Effector memory CD8-positive, alpha-beta T cell (primary cell): ENCODE results near the gene DPH3.
A peak's percentile ranks its signal among the peaks of the same experiment; 100 is the strongest.

Experiments
- ATAC-seq: fragments of 150-1000 bp; cut with Tn5 transposase; replicated peaks from 2 replicates; pipeline ENCODE4 v1.10.0; 2021; ENCODE audit warnings: mild to moderate bottlenecking, moderate library complexity
- DNase-seq, 3 experiments: peaks; one replicate each; pipeline ENCODE4 v3.0.0; 2021
- H3K27ac Mint-ChIP-seq, 2 donors: one replicate each; pipeline ENCODE4 v1.8.0; 2022; ENCODE audit warnings: mild to moderate bottlenecking in 2 of 2, mixed read lengths in 2 of 2, moderate library complexity in 2 of 2
- H3K27me3 Mint-ChIP-seq, 2 donors: one replicate each; pipeline ENCODE4 v1.8.0; 2022; ENCODE audit warnings: mixed read lengths in 2 of 2
- H3K36me3 Mint-ChIP-seq: one replicate; pipeline ENCODE4 v1.8.0; 2022; ENCODE audit warnings: mild to moderate bottlenecking, moderate library complexity, mixed read lengths; ENCODE audit not compliant: insufficient read depth
- H3K4me1 Mint-ChIP-seq, 2 donors: one replicate each; pipeline ENCODE4 v1.8.0; 2022; ENCODE audit warnings: low read depth in 2 of 2, mixed read lengths in 2 of 2
- H3K4me3 Mint-ChIP-seq, 2 donors: one replicate each; pipeline ENCODE4 v1.8.0; 2022; ENCODE audit warnings: mild to moderate bottlenecking in 2 of 2, mixed read lengths in 2 of 2, moderate library complexity in 2 of 2
- H3K9me3 Mint-ChIP-seq, 2 donors: one replicate each; pipeline ENCODE4 v1.8.0; 2022; ENCODE audit warnings: mixed read lengths in 2 of 2

Gene DPH3

DNA sequence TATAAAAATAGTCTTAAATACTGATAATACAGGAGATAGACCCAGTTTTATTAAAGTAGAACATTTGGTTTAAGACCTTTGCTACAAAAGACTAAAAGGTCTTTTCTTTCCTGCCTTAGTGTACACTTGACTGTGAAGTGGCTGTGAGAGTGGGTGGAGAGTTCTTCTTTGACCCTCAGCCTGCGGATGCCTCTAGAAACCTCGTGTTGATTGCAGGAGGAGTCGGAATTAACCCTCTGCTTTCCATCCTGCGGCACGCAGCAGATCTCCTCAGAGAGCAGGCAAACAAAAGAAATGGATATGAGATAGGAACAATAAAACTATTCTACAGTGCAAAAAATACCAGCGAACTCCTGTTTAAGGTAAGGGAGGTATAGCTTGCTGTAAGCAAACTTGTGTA is 36.8 kb upstream of the DPH3 start:
- peak overlapping the region; percentile 77 to 89 for H3K4me3 Mint-ChIP-seq

GRCh38 chr3:16300881-16301359 is 36.2 kb upstream of the DPH3 start:
- Mint-ChIP-seq H3K4me1 (peaks cover 53 to 78% of the 10 kb centered on the region in 2 donors), H3K36me3 (peaks cover 67% of the 10 kb centered on the region), H3K9me3 (no peaks in the 10 kb centered on the region), H3K27ac (peak overlapping the region; percentile 88 to 96), H3K27me3 (no peaks in the 10 kb centered on the region), H3K4me3 (peak overlapping the region; percentile 77 to 89)
- peak; percentile 84 for ATAC-seq
- peak; percentile 48 to 65 (median 53) for DNase-seq

More for the DNA sequence above, 36.8 kb upstream of the DPH3 start:
- peak; percentile 18 for ATAC-seq
- H3K27me3 Mint-ChIP-seq: no peaks in the 10 kb centered on the region
- DNase-seq: no peak
- H3K4me1 Mint-ChIP-seq: peaks cover 56 to 79% of the 10 kb centered on the region in 2 donors
- peaks cover 61% of the 10 kb centered on the region for H3K36me3 Mint-ChIP-seq
- H3K9me3 Mint-ChIP-seq: no peaks in the 10 kb centered on the region
- H3K27ac Mint-ChIP-seq: peak overlapping the region; percentile 88 to 96

- H3K4me1 Mint-ChIP-seq: peaks cover 54 to 79% of the 10 kb centered on the region in 2 donors
- no peaks in the 10 kb centered on the region for H3K27me3 Mint-ChIP-seq
- H3K9me3 Mint-ChIP-seq: no peaks in the 10 kb centered on the region
- DNase-seq (no peak), ATAC-seq (peak; percentile 47)
- H3K4me3 Mint-ChIP-seq: peak overlapping the region; percentile 77 to 89
- H3K27ac Mint-ChIP-seq: peak overlapping the region; percentile 88 to 96
- H3K36me3 Mint-ChIP-seq: peaks cover 72% of the 10 kb centered on the region
Measured at GRCh38 chr3:16300307-16300706, 35.6 kb upstream of the DPH3 start.

GRCh38 chr3:16299746-16300145 is 35.0 kb upstream of the DPH3 start:
- Mint-ChIP-seq H3K4me3 (peak overlapping the region; percentile 77 to 89), H3K9me3 (no peaks in the 10 kb centered on the region), H3K36me3 (peaks cover 68% of the 10 kb centered on the region), H3K27me3 (no peaks in the 10 kb centered on the region), H3K4me1 (peaks cover 49 to 78% of the 10 kb centered on the region in 2 donors), H3K27ac (peak overlapping the region; percentile 88 to 96)
- DNase-seq (no peak), ATAC-seq (no peak)

GRCh38 chr3:16298891-16299290 is 34.1 kb upstream of the DPH3 start:
- H3K36me3 Mint-ChIP-seq: peaks cover 67% of the 10 kb centered on the region
- H3K27me3 Mint-ChIP-seq: no peaks in the 10 kb centered on the region
- DNase-seq (no peak), ATAC-seq (no peak)
- H3K9me3 Mint-ChIP-seq: no peaks in the 10 kb centered on the region
- H3K27ac Mint-ChIP-seq: peak overlapping the region; percentile 88 to 96
- H3K4me3 Mint-ChIP-seq: peak overlapping the region in 1 of 2 donors; percentile 89
- peaks cover 41 to 76% of the 10 kb centered on the region in 2 donors for H3K4me1 Mint-ChIP-seq

GRCh38 chr3:16297997-16298885 is 33.5 kb upstream of the DPH3 start:
- DNase-seq: no peak
- H3K4me3 Mint-ChIP-seq: peak overlapping the region in 1 of 2 donors; percentile 89

DNA sequence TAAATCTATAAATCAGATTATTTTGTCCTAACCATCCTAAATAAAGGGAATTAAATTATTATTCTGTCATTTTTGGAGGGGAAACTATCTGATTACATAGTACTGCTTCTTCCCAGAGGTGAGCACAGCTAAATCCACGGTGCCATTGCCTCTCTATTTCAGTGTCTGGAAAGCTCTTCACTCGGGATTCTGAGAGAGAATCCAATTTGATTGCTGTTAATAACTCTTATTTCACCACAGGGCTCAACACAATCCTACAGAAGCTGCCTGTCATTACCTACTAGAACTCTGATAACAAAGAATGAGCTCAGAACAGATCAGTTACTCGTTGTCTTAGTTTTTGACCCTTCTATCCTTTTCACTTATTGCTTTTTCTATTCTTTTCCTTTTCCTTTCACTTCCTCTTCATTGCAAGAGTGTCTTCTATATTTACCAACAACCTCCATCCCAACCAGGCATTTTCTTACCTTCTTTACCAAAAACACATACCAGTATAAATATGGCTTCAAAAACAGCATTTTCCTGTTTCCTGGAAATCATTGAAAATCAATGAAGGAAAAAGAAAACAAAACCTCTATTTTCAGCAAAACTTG is 30.7 kb upstream of the DPH3 start:
- Mint-ChIP-seq H3K9me3 (no peaks in the 10 kb centered on the region), H3K27me3 (no peaks in the 10 kb centered on the region), H3K27ac (peak overlapping the region; percentile 1 to 77), H3K36me3 (peaks cover 54% of the 10 kb centered on the region), H3K4me1 (peaks cover 35 to 79% of the 10 kb centered on the region in 2 donors), H3K4me3 (peak overlapping the region in 1 of 2 donors; percentile 60)
- DNase-seq (no peak), ATAC-seq (no peak)

More at GRCh38 chr3:16297997-16298885, 33.5 kb upstream of the DPH3 start:
- Mint-ChIP-seq H3K9me3 (no peaks in the 10 kb centered on the region), H3K27me3 (no peaks in the 10 kb centered on the region), H3K36me3 (peaks cover 62% of the 10 kb centered on the region), H3K27ac (peak overlapping the region; percentile 88 to 96), H3K4me1 (peaks cover 39 to 80% of the 10 kb centered on the region in 2 donors)
- ATAC-seq: no peak

GRCh38 chr3:16294844-16295243 is 30.1 kb upstream of the DPH3 start:
- Mint-ChIP-seq H3K9me3 (no peaks in the 10 kb centered on the region), H3K4me3 (peak overlapping the region; percentile 38 to 42), H3K36me3 (peaks cover 53% of the 10 kb centered on the region), H3K27me3 (no peaks in the 10 kb centered on the region), H3K4me1 (peaks cover 34 to 79% of the 10 kb centered on the region in 2 donors), H3K27ac (peak overlapping the region; percentile 41 to 49)
- DNase-seq: no peak
- ATAC-seq: no peak

DNA sequence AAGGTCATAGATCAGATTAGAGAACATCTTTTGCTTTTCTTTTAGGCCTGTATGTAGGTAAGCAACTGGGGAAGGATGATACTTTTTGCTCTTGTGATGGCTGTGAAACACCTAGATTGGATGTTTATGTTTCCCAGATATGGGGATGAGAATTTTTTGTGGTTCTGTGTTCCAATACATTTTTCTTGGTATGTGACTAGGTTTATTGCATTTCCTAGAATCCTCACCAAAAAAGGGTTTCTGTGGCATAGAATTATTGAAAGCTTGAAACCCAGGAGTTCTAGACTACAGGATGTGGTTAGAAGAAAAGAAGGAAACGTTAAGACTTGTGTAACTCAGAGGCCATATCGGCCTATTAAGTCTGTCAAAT is 26.1 kb upstream of the DPH3 start:
- H3K9me3 Mint-ChIP-seq: no peaks in the 10 kb centered on the region
- H3K36me3 Mint-ChIP-seq: peaks cover 48% of the 10 kb centered on the region
- H3K4me1 Mint-ChIP-seq: peaks cover 52 to 86% of the 10 kb centered on the region in 2 donors
- H3K27me3 Mint-ChIP-seq: no peaks in the 10 kb centered on the region
- DNase-seq (no peak), ATAC-seq (peak; percentile 18)
- peak overlapping the region; percentile 89 to 90 for H3K4me3 Mint-ChIP-seq
- H3K27ac Mint-ChIP-seq: peak overlapping the region; percentile 90 to 93

DNA sequence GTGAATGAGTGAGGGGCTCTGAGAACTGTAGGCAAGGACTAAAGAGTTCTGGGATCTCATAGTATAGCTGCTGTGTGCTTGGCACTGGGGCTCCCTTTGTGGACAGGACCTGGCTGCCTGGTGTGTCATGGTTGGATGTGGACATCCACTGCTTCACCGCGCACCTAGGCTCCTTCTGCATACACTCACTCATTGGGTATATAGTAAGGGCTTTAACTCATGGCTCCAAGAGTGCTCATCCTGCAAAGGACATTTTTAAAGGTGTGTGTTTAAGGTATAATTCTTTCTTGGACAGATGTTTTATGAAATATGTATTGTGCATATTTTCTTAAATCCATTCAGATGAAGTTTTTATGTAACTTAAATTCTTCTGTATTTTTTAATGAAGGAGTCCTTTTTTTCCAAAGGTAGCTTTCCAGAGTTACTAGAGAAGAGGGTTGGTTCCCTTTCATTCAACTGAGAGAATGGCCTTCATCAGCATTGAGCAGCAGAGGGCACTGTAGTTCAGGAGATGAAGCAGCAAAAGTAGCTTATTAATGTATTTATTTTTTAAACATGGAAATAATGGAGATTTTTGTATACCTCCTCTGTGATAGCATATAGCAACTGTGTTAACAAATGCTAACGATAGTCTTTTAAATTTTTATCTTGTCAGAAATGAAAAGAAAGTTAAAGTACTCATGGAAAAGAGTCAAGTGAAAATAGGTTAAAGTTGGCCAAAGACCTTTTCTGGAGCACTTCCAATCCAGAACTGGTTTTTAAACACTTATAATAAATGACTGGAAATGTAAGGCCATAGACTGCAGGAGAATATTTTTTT is 25.5 kb upstream of the DPH3 start:
- Mint-ChIP-seq H3K27ac (peak overlapping the region; percentile 90 to 93), H3K9me3 (no peaks in the 10 kb centered on the region), H3K36me3 (peaks cover 43% of the 10 kb centered on the region), H3K4me3 (peak overlapping the region; percentile 89 to 90), H3K4me1 (peaks cover 48 to 86% of the 10 kb centered on the region in 2 donors), H3K27me3 (no peaks in the 10 kb centered on the region)
- peak; percentile 51 to 61 (median 59) for DNase-seq
- peak; percentile 19 for ATAC-seq

GRCh38 chr3:16289144-16289889 is 24.6 kb upstream of the DPH3 start:
- Mint-ChIP-seq H3K27me3 (no peaks in the 10 kb centered on the region), H3K36me3 (peaks cover 38% of the 10 kb centered on the region), H3K27ac (peak overlapping the region; percentile 90 to 93), H3K4me3 (peak overlapping the region; percentile 89 to 90), H3K9me3 (no peaks in the 10 kb centered on the region), H3K4me1 (peaks cover 56 to 86% of the 10 kb centered on the region in 2 donors)
- DNase-seq: no peak
- no peak for ATAC-seq

DNA sequence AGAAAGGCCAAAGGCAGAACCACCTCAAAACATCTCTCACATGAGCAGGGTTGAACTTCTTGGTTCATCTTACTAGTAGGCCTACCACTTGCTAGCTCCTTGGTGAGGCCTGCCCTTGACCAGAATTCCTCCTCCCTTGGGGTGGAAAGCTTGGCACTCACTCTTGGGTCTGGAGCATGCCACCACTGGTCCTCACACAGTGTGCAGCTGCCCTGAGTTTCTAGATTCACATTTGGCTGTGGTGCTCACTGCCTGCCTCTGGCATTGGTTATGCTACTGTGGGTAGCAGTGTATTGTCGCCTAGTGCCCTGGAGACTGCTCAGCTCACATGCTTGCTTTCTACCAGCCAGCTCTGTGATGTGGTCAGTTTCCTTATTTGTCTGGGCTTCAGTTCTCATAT is 23.9 kb upstream of the DPH3 start:
- H3K36me3 Mint-ChIP-seq: peaks cover 36% of the 10 kb centered on the region
- H3K27me3 Mint-ChIP-seq: no peaks in the 10 kb centered on the region
- H3K4me3 Mint-ChIP-seq: peak overlapping the region; percentile 89 to 90
- H3K27ac Mint-ChIP-seq: peak overlapping the region; percentile 90 to 93
- H3K4me1 Mint-ChIP-seq: peaks cover 56 to 84% of the 10 kb centered on the region in 2 donors
- no peaks in the 10 kb centered on the region for H3K9me3 Mint-ChIP-seq
- ATAC-seq (peak; percentile 7), DNase-seq (no peak)
